NCI-H524 treated with DMSO at 0.1 percent for 48 hours (cell line): ENCODE measurements around the gene PXDN.
"Not testable (repeated sequence)": the region's sequence is repeated elsewhere in the genome, so short reads cannot be mapped to it uniquely, and the experiment has no call there.

Experiments used
- DNase-seq: peaks from one replicate; lab custom pipeline; 2025; lab: John Stamatoyannopoulos, UW

PXDN gene

GRCh38 chr2:1726558-1726957 lies 17.8 kb downstream of the PXDN start:
- DNase-seq = no peak

GRCh38 chr2:1724351-1724750 lies 20.0 kb downstream of the PXDN start:
- not testable (repeated sequence) for DNase-seq

GRCh38 chr2:1723397-1724042 lies 20.8 kb downstream of the PXDN start:
- DNase-seq = no peak

- no peak for DNase-seq
These were observed 21.6 kb downstream of the PXDN start for GRCh38 chr2:1722692-1723091.

- no peak for DNase-seq
These were observed 22.3 kb downstream of the PXDN start for GRCh38 chr2:1721706-1722646.

- DNase-seq = no peak
These were observed 25.7 kb downstream of the PXDN start for GRCh38 chr2:1718339-1719220.

- DNase-seq = no peak
These were observed 27.2 kb downstream of the PXDN start for GRCh38 chr2:1717113-1717512.

GRCh38 chr2:1716441-1716840 lies 27.9 kb downstream of the PXDN start:
- no peak for DNase-seq

- DNase-seq = not testable (repeated sequence)
These were observed 28.4 kb downstream of the PXDN start for GRCh38 chr2:1716014-1716305.

GRCh38 chr2:1715184-1716013 lies 28.9 kb downstream of the PXDN start:
- no peak for DNase-seq

- DNase-seq = no peak
These were observed 29.8 kb downstream of the PXDN start for GRCh38 chr2:1714291-1715064.

- no peak for DNase-seq
These were observed 30.5 kb downstream of the PXDN start for GRCh38 chr2:1713839-1714236.

GRCh38 chr2:1713142-1713838 lies 31.0 kb downstream of the PXDN start:
- no peak for DNase-seq

- no peak for DNase-seq
These were observed 34.3 kb downstream of the PXDN start for GRCh38 chr2:1709946-1710560.

GRCh38 chr2:1709335-1709605 lies 35.0 kb downstream of the PXDN start:
- DNase-seq = no peak

GRCh38 chr2:1708476-1709334 lies 35.6 kb downstream of the PXDN start:
- DNase-seq = no peak

GRCh38 chr2:1707771-1708418 lies 36.4 kb downstream of the PXDN start:
- no peak for DNase-seq

- peak; percentile 9 for DNase-seq
These were observed 38.0 kb downstream of the PXDN start for GRCh38 chr2:1706089-1706841.
